AG04449 (cell line): ENCODE measurements around the gene ASXL1.

Experiments
- CTCF ChIA-PET: fragments of 350-600 bp; formaldehyde crosslinking; extraction: SDS; loops from one replicate; lab custom pipeline; 2021; ENCODE audit warnings: antibody characterized with exemption; lab: Yijun Ruan, JAX
- POLR2A ChIA-PET: fragments of 400-600, 350-600 bp; formaldehyde crosslinking; extraction: SDS; loops from one replicate; lab custom pipeline; 2020; ENCODE audit warnings: antibody characterized with exemption, inconsistent platforms; lab: Yijun Ruan, JAX
- DNase-seq: peaks from one replicate; pipeline ENCODE4 v3.0.0-alpha.2; 2010; ENCODE audit warnings: low read depth, low spot score
- H3K4me3 ChIP-seq: 2 replicates; pipeline ENCODE4 v1.5.1; 2011; ENCODE audit warnings: low read depth, mild to moderate bottlenecking, control low read depth, low read length
- TF ChIP-seq, protein P1 (sequence below): IDR thresholded peaks from one replicate; pipeline ENCODE4 v1.5.1; 2011; ENCODE audit warnings: mild to moderate bottlenecking, moderate library complexity, low read length, control low read depth, inconsistent platforms; ENCODE audit not compliant: insufficient read depth; ENCODE audit errors: missing control alignments

The ASXL1 gene

DNA sequence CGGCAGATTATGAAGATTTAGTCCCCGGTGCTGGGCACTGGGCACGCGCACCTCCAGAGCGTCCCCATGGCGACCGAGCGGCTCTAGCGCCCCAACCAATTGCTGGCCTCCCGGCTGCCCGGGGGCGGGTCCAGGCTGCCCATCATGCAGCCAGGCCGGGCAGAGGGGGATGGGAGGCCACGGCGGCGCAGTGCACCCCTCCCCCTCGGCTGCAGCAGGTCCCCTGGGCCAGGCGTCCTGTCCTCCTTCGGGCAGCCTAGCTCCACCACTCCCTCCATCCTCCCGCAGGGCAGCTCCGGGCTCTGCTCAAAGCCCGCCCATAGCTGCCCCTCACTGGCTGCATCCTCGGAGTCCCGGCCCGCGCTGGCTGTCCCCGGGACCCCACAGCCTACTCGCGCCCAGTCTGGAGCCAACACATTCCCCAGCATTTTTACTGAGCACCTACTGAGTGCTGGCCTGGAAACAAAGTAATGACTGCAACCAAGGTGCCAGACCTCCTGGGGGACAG, 99.4 kb downstream of the ASXL1 start:
- peak overlapping the region; percentile 56 for H3K4me3 ChIP-seq
- TF ChIP-seq, protein P1, sequence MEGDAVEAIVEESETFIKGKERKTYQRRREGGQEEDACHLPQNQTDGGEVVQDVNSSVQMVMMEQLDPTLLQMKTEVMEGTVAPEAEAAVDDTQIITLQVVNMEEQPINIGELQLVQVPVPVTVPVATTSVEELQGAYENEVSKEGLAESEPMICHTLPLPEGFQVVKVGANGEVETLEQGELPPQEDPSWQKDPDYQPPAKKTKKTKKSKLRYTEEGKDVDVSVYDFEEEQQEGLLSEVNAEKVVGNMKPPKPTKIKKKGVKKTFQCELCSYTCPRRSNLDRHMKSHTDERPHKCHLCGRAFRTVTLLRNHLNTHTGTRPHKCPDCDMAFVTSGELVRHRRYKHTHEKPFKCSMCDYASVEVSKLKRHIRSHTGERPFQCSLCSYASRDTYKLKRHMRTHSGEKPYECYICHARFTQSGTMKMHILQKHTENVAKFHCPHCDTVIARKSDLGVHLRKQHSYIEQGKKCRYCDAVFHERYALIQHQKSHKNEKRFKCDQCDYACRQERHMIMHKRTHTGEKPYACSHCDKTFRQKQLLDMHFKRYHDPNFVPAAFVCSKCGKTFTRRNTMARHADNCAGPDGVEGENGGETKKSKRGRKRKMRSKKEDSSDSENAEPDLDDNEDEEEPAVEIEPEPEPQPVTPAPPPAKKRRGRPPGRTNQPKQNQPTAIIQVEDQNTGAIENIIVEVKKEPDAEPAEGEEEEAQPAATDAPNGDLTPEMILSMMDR, result no peak
- CTCF ChIA-PET, result interaction anchor here (0.7 to 4.6 kb wide), 6 partner anchors 10 to 195 kb away, joined by 3 to 50 read pairs (median 9); no protein-coding TSS in a partner anchor

GRCh38 chr20:32458061-32458836, 100.1 kb downstream of the ASXL1 start:
- ChIA-PET CTCF (interaction anchor here (0.7 to 4.6 kb wide), 7 partner anchors 9 to 195 kb away, joined by 3 to 50 read pairs (median 4); no protein-coding TSS in a partner anchor), POLR2A (interaction anchor here (0.7 to 1.0 kb wide), 2 partner anchors 15 to 73 kb away, joined by 3 to 5 read pairs; no protein-coding TSS in a partner anchor)
- no peak overlapping the region for H3K4me3 ChIP-seq
- DNase-seq, result no peak
- TF ChIP-seq, protein P1, result no peak

More for the DNA sequence above, 99.4 kb downstream of the ASXL1 start:
- POLR2A ChIA-PET, result interaction anchor here (1.0 kb wide), 1 partner anchor 16 kb away, joined by 3 read pairs; no protein-coding TSS in a partner anchor
- DNase-seq, result no peak

- ChIA-PET POLR2A (interaction anchor here (0.7 kb wide), 1 partner anchor 72 kb away, joined by 5 read pairs; no protein-coding TSS in a partner anchor), CTCF (interaction anchor here (0.9 to 4.6 kb wide), 3 partner anchors 9 to 15 kb away, joined by 3 to 37 read pairs (median 3); no protein-coding TSS in a partner anchor)
- TF ChIP-seq, protein P1, result no peak
- DNase-seq, result no peak
- H3K4me3 ChIP-seq, result no peak overlapping the region
Observed at GRCh38 chr20:32458837-32459220, 100.7 kb downstream of the ASXL1 start.

DNA sequence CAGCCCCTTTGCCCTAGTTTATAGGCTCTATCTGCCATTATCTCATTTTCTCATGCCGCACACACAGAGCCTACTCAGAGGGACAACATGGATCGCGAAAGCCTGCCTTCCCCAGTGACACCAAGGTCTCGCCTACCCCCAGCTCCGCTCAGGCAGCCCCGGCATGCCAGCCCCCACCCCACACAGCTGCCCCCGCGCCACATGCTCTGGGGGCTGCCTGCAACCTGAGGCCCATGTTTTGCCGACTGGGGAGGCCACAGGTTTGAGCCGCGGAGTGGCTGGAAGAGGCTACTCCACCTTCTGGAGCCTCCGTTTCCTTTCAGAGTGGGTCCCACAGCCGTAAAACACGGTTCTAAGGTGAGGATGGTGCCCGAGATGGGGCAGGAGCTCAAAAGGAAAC, 102.1 kb downstream of the ASXL1 start:
- POLR2A ChIA-PET, result interaction anchor here (1.5 kb wide), 1 partner anchor 15 kb away, joined by 5 read pairs; no protein-coding TSS in a partner anchor
- TF ChIP-seq, protein P1, result no peak
- H3K4me3 ChIP-seq, result no peak overlapping the region
- no peak for DNase-seq
- CTCF ChIA-PET, result no interaction called here

DNA sequence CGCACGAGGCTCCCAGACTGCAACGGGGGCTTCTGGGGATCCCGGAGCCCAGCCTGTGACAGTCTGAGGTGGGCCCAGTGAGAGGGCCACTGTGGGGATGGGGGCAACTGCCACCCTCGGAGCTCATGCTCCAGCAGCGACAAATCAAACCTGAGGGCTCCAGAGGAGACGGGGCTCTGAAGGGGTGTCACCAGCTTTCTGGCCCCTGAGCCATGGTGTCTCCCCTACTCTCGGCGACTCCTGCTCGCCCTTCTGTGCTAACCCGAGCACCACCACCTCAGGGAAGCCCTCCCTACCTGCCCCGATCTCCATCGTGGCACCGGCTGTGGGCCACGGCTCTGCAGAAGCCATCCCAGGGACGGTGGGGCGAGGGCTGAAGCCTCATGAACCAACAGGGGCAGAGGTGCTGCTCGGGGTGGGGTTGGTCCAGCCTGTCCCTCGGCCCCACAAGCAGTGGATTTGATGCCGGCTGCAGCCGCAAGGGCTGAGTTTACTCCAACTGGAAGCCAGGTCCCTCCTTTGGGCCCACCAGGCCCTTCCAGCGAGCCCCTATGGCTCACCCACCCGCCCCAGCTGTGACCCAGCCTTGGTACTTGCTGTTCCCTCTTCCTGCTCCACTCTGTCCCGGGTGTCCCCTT, 102.7 kb downstream of the ASXL1 start:
- CTCF ChIA-PET, result no interaction called here
- no peak for DNase-seq
- TF ChIP-seq, protein P1, result no peak
- H3K4me3 ChIP-seq, result no peak overlapping the region
- POLR2A ChIA-PET, result interaction anchor here (1.5 kb wide), 1 partner anchor 14 kb away, joined by 5 read pairs; no protein-coding TSS in a partner anchor
